K562 (cell line): ENCODE data around the gene FFAR1. TPM values are rescaled to one million over a fixed set of nuclear protein-coding genes. Genes with fewer than 3 reads are reported as not detected.

Source experiments
- ATAC-seq: fragments of 200-7000 bp; cut with Tn5 transposase; 3 replicates; pipeline ENCODE4 v1.9.1; 2020; ENCODE audit warnings: moderate library complexity
- BruUV-seq: library from RNA; stranded (reverse); fragments of 400-500 nt; replicated peaks from 2 replicates; lab custom pipeline; 2021; lab: Mats Ljungman, UMichigan
- CTCF ChIA-PET: fragments of 300-600 bp; formaldehyde crosslinking; extraction: SDS; loops from one replicate; lab custom pipeline; 2021; ENCODE audit warnings: low intra/inter-chr PET ratio; lab: Yijun Ruan, JAX
- POLR2A ChIA-PET: fragments of 300-600, 350-650 bp; sonication (Branson Sonifier 250); formaldehyde crosslinking; extraction: SDS; loops from one replicate; lab custom pipeline; 2021; ENCODE audit warnings: antibody characterized with exemption, inconsistent platforms; lab: Yijun Ruan, JAX
- DNase-seq, 4 experiments: peaks; one replicate each; pipeline versions ENCODE4 v3.0.0 to v3.0.0-alpha.2; 2011 to 2018; ENCODE audit warnings: low spot score in 3 of 4, mixed read lengths in 3 of 4; ENCODE audit errors: extremely low read depth in 1 of 4
- FAIRE-seq: peaks from 2 replicates; lab custom pipeline; 2011; peaks lifted over from hg19 to GRCh38; lab: Jason Lieb, UNC
- H2AFZ ChIP-seq: 2 replicates; pipeline ENCODE4 v1.6.0; 2011; ENCODE audit warnings: low read depth, low read length, control low read depth, inconsistent platforms
- H3K27ac ChIP-seq: fragments of 200-600 bp; 3 replicates; pipeline ENCODE4 v1.8.0; 2011; ENCODE audit warnings: low read depth, mild to moderate bottlenecking, control low read depth, inconsistent platforms, low read length, moderate library complexity, mixed read lengths; ENCODE audit errors: extremely low read depth
- H3K27me3 ChIP-seq, 2 experiments: fragments of 300-600 bp in 1 of 2; 2 replicates in 1 of 2; 3 replicates in 1 of 2; pipeline versions ENCODE4 v1.6.0 to v1.8.0; 2011; ENCODE audit warnings: inconsistent platforms in 2 of 2, low read length in 2 of 2, mild to moderate bottlenecking in 1 of 2, mixed read lengths in 1 of 2, moderate library complexity in 1 of 2; ENCODE audit not compliant: control insufficient read depth in 2 of 2, insufficient read depth in 2 of 2
- H3K36me3 ChIP-seq: fragments of 300-600 bp; 3 replicates; pipeline ENCODE4 v1.8.0; 2011; ENCODE audit warnings: mild to moderate bottlenecking, low read length, inconsistent platforms; ENCODE audit not compliant: control insufficient read depth, insufficient read depth
- H3K4me1 ChIP-seq, 2 experiments: fragments of 200-600 bp in 1 of 2; replicated peaks in 1 of 2; 2 replicates in 1 of 2; 3 replicates in 1 of 2; pipeline versions ENCODE4 v1.5.1 to v1.8.0; 2011; ENCODE audit warnings: inconsistent platforms in 2 of 2, low read length in 2 of 2, mild to moderate bottlenecking in 1 of 2, mixed read lengths in 1 of 2, moderate library complexity in 1 of 2; ENCODE audit not compliant: control insufficient read depth in 2 of 2, insufficient read depth in 2 of 2
- H3K4me2 ChIP-seq: 2 replicates; pipeline ENCODE4 v1.6.1; 2011; ENCODE audit warnings: low read length, control low read depth, inconsistent platforms, mixed read lengths; ENCODE audit not compliant: insufficient read depth
- H3K4me3 ChIP-seq: fragments of 200-600 bp; sonication (generic), shearing (Covaris generic); 2 replicates; pipeline ENCODE4 v1.5.1; 2016; ENCODE audit warnings: control low read depth, inconsistent platforms
- H3K79me2 ChIP-seq: fragments of 200-600 bp; 3 replicates; pipeline ENCODE4 v1.8.0; 2011; ENCODE audit warnings: low read length, inconsistent platforms; ENCODE audit not compliant: control insufficient read depth, insufficient read depth
- H3K9ac ChIP-seq, 2 experiments: 2 replicates each; pipeline versions ENCODE4 v1.6.0 to v1.6.1; 2011; ENCODE audit warnings: low read depth in 2 of 2, low read length in 2 of 2, control low read depth in 1 of 2, inconsistent platforms in 1 of 2, mild to moderate bottlenecking in 1 of 2, mixed read lengths in 1 of 2; ENCODE audit not compliant: insufficient read depth in 1 of 2
- H3K9me1 ChIP-seq: one replicate; pipeline ENCODE4 v1.6.0; 2011; ENCODE audit warnings: inconsistent platforms, mild to moderate bottlenecking, low read length, moderate library complexity; ENCODE audit not compliant: control insufficient read depth, insufficient read depth
- H3K9me3 ChIP-seq: replicated peaks from 2 replicates; pipeline ENCODE4 v1.5.1; 2011; ENCODE audit warnings: low read depth, low read length, inconsistent platforms; ENCODE audit not compliant: control insufficient read depth, insufficient read depth
- H4K20me1 ChIP-seq: replicated peaks from 2 replicates; pipeline ENCODE4 v1.6.1; 2011; ENCODE audit warnings: low read length, inconsistent platforms, mixed read lengths; ENCODE audit not compliant: control insufficient read depth, insufficient read depth
- THRAP3 ChIP-seq: fragments of 450-650 bp; IDR thresholded peaks from 2 replicates; pipeline ENCODE4 v1.6.1; 2016; ENCODE audit warnings: mild to moderate bottlenecking, inconsistent platforms, borderline replicate concordance
- WGBS: fragments of 100-300 bp; shearing (Covaris generic); methylation state at CpG from one replicate; pipeline ENCODE4 v1.1.6; 2016; ENCODE audit warnings: low coverage, mixed read lengths; ENCODE audit not compliant: insufficient coverage; ENCODE audit errors: missing lambda C conversion rate; 5-methylcytosine and 5-hydroxymethylcytosine counted together
- in situ Hi-C: fragments of 300-500 bp; cut with MboI; formaldehyde crosslinking; loops from 4 replicates; pipeline ENCODE4 v1.15.0; 2018; ENCODE audit warnings: inconsistent platforms, mixed read lengths
- intact Hi-C: fragments of 100-400 bp; cut with micrococcal nuclease; formaldehyde crosslinking; loops from 2 replicates; pipeline ENCODE4 v1.14.2; 2022
- polyA plus RNA-seq, 8 experiments: library from polyadenylated mRNA; depleted of rRNA in 4 of 8; stranded (reverse) in 5 of 8; unstranded in 3 of 8; fragments of >200 nt; fragmentation: Nextera tagmentation in 2 of 8; fragmentation: Illumina TruSeq in 1 of 8; extraction: Ambion mirVana in 2 of 8; extraction: Trizol in 1 of 8; gene quantifications; 2 replicates each; pipeline versions ENCODE4 v1.2.1 to v1.2.3, GENCODE V29; 2011 to 2014; ENCODE audit warnings: inconsistent platforms in 1 of 8, missing spikeins in 1 of 8
- total RNA-seq, 7 experiments: library from RNA; depleted of rRNA in 6 of 7; stranded (reverse); fragments of >200 nt in 6 of 7; fragmentation: Illumina TruSeq in 2 of 7; extraction: Trizol in 2 of 7; gene quantifications; 2 replicates each; pipeline versions ENCODE4 v1.2.1 to v1.2.3, GENCODE V29; 2011 to 2021; ENCODE audit warnings: low replicate concordance in 1 of 7
- TF ChIP-seq, protein P1 (sequence below): fragments of 450-650 bp; IDR thresholded peaks from 2 replicates; pipeline ENCODE4 v1.6.1; 2017; ENCODE audit warnings: antibody characterized with exemption, mild to moderate bottlenecking

FFAR1 gene
- total and polyA plus RNA-seq, 9 of the 15 experiments (the other 6 are each of a cell fraction or from before 2014, with no cell fraction given) = not detected

GRCh38 chr19:35304036-35304435, 43.7 kb upstream of the FFAR1 start:
- no peak for ATAC-seq
- DNase-seq = peak in 1 of 4 experiments; percentile 8
- 67% methylated on average over 10 of the region's 11 CpGs for WGBS
- no peak for TF ChIP-seq THRAP3
- TF ChIP-seq, protein P1, sequence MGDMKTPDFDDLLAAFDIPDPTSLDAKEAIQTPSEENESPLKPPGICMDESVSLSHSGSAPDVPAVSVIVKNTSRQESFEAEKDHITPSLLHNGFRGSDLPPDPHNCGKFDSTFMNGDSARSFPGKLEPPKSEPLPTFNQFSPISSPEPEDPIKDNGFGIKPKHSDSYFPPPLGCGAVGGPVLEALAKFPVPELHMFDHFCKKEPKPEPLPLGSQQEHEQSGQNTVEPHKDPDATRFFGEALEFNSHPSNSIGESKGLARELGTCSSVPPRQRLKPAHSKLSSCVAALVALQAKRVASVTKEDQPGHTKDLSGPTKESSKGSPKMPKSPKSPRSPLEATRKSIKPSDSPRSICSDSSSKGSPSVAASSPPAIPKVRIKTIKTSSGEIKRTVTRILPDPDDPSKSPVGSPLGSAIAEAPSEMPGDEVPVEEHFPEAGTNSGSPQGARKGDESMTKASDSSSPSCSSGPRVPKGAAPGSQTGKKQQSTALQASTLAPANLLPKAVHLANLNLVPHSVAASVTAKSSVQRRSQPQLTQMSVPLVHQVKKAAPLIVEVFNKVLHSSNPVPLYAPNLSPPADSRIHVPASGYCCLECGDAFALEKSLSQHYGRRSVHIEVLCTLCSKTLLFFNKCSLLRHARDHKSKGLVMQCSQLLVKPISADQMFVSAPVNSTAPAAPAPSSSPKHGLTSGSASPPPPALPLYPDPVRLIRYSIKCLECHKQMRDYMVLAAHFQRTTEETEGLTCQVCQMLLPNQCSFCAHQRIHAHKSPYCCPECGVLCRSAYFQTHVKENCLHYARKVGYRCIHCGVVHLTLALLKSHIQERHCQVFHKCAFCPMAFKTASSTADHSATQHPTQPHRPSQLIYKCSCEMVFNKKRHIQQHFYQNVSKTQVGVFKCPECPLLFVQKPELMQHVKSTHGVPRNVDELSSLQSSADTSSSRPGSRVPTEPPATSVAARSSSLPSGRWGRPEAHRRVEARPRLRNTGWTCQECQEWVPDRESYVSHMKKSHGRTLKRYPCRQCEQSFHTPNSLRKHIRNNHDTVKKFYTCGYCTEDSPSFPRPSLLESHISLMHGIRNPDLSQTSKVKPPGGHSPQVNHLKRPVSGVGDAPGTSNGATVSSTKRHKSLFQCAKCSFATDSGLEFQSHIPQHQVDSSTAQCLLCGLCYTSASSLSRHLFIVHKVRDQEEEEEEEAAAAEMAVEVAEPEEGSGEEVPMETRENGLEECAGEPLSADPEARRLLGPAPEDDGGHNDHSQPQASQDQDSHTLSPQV = peak; percentile 49
- no peaks in the 10 kb centered on the region for H3K9me3 ChIP-seq
- no peak overlapping the region for H3K4me2 ChIP-seq
- peak overlapping the region; percentile 54 for H2AFZ ChIP-seq
- no peak for FAIRE-seq
- H3K4me3 ChIP-seq = no peak overlapping the region
- POLR2A ChIA-PET = interaction anchor here (0.9 kb wide), 1 partner anchor 31 kb away, joined by 3 read pairs; no protein-coding TSS in a partner anchor
- peak overlapping the region in 1 of 2 experiments; percentile 85; a peak in 2 of 4 replicates for H3K9ac ChIP-seq
- H3K9me1 ChIP-seq = peaks cover 3% of the 10 kb centered on the region
- CTCF ChIA-PET = no interaction called here
- H3K27ac ChIP-seq = peak overlapping the region; percentile 40; the same call in 2 of the 3 replicates
- BruUV-seq = no TSS peak
- no peaks in the 10 kb centered on the region for H3K36me3 ChIP-seq
- in situ Hi-C loops = no loop called here
- H4K20me1 ChIP-seq = no peaks in the 10 kb centered on the region
- intact Hi-C loops = no loop called here
- no peaks in the 10 kb centered on the region for H3K79me2 ChIP-seq
- H3K4me1 ChIP-seq = peaks cover 61 to 62% of the 10 kb centered on the region in 2 experiments
- H3K27me3 ChIP-seq = no peaks in the 10 kb centered on the region
